OCI-LY1 (cell line): ENCODE results near the gene MED26.

Experiments
- H2AFZ ChIP-seq: fragments of 200-600 bp; sonication (generic), shearing (Covaris generic); 2 replicates; pipeline ENCODE4 v1.6.0; 2014; ENCODE audit warnings: antibody characterized with exemption, mild to moderate bottlenecking, low read length
- H3F3A ChIP-seq: fragments of 200-600 bp; sonication (generic), shearing (Covaris generic); 2 replicates; pipeline ENCODE4 v1.6.0; 2014; ENCODE audit warnings: mild to moderate bottlenecking, antibody characterized with exemption, low read length, moderate library complexity; ENCODE audit not compliant: insufficient read depth
- H3K27ac ChIP-seq: fragments of 200-600 bp; sonication (generic); 2 replicates; pipeline ENCODE4 v1.5.1; 2014; ENCODE audit warnings: low read length, mixed run types, mild to moderate bottlenecking, low read depth; ENCODE audit not compliant: poor library complexity, severe bottlenecking
- H3K27me3 ChIP-seq: fragments of 200-600 bp; sonication (generic); 2 replicates; pipeline ENCODE4 v1.6.0; 2014; ENCODE audit warnings: antibody characterized with exemption, mild to moderate bottlenecking, low read length, moderate library complexity; ENCODE audit not compliant: insufficient read depth
- H3K36me3 ChIP-seq: fragments of 200-600 bp; sonication (generic); 2 replicates; pipeline ENCODE4 v1.6.1; 2014; ENCODE audit warnings: mild to moderate bottlenecking, antibody characterized with exemption, low read length, moderate library complexity, mixed read lengths; ENCODE audit not compliant: insufficient read depth
- H3K4me1 ChIP-seq: fragments of 200-600 bp; sonication (generic); 2 replicates; pipeline ENCODE4 v1.5.1; 2014; ENCODE audit warnings: mild to moderate bottlenecking, low read length, moderate library complexity; ENCODE audit not compliant: insufficient read depth, severe bottlenecking
- H3K4me2 ChIP-seq: fragments of 200-600 bp; sonication (generic), shearing (Covaris generic); 2 replicates; pipeline ENCODE4 v1.6.1; 2014; ENCODE audit warnings: low read length
- H3K4me3 ChIP-seq: fragments of 200-600 bp; sonication (generic); 2 replicates; pipeline ENCODE4 v1.5.1; 2014; ENCODE audit warnings: low read length, low read depth, mild to moderate bottlenecking, mixed read lengths; ENCODE audit not compliant: poor library complexity, severe bottlenecking
- H3K79me2 ChIP-seq: fragments of 200-600 bp; shearing (Covaris generic); 2 replicates; pipeline ENCODE4 v1.6.1; 2016; ENCODE audit warnings: mixed run types, low read length, mixed read lengths; ENCODE audit not compliant: insufficient read depth
- H3K9ac ChIP-seq: fragments of 200-600 bp; sonication (generic), shearing (Covaris generic); 2 replicates; pipeline ENCODE4 v1.6.1; 2014; ENCODE audit warnings: mild to moderate bottlenecking, low read length, mixed read lengths
- H3K9me2 ChIP-seq: fragments of 200-600 bp; sonication (generic), shearing (Covaris generic); 2 replicates; pipeline ENCODE4 v1.6.1; 2014; ENCODE audit warnings: low read depth, mild to moderate bottlenecking, low read length, mixed read lengths
- H3K9me3 ChIP-seq: fragments of 200-600 bp; shearing (Covaris generic); 2 replicates; pipeline ENCODE4 v1.6.1; 2014; ENCODE audit warnings: low read length, mixed read lengths
- H4K20me1 ChIP-seq: fragments of 200-600 bp; sonication (generic), shearing (Covaris generic); 2 replicates; pipeline ENCODE4 v1.6.0; 2016; ENCODE audit warnings: mild to moderate bottlenecking, low read length; ENCODE audit not compliant: insufficient read depth
- CTCF ChIP-seq: fragments of 200-600 bp; sonication (generic), shearing (Covaris generic); IDR thresholded peaks from 2 replicates; pipeline ENCODE4 v1.5.1; 2017; ENCODE audit warnings: mild to moderate bottlenecking, antibody characterized with exemption, low read length, moderate library complexity, mixed read lengths
- EZH2 ChIP-seq: fragments of 200-600 bp; sonication (generic), shearing (Covaris generic); IDR thresholded peaks from 2 replicates; pipeline ENCODE4 v1.8.0; 2017; ENCODE audit warnings: borderline replicate concordance, mixed run types, mild to moderate bottlenecking, antibody characterized with exemption, low read length, moderate library complexity, mixed read lengths

Gene MED26

GRCh38 chr19:16542910-16543472, 85.0 kb downstream of the MED26 start:
- H3K27ac ChIP-seq = peak overlapping the region; percentile 80
- H4K20me1 ChIP-seq = no peaks in the 10 kb centered on the region
- H3K36me3 ChIP-seq = peaks cover 32% of the 10 kb centered on the region
- H3K27me3 ChIP-seq = no peaks in the 10 kb centered on the region
- peaks cover 53% of the 10 kb centered on the region for H3K79me2 ChIP-seq
- no peaks in the 10 kb centered on the region for H3K9me3 ChIP-seq
- TF ChIP-seq CTCF (no peak), EZH2 (no peak)
- H3F3A ChIP-seq = 0 out of 2 replicates have a peak, but pooled peaks cover 6% of the 10 kb centered on the region
- no peak overlapping the region for H2AFZ ChIP-seq
- H3K4me2 ChIP-seq = peak overlapping the region; percentile 72
- H3K4me3 ChIP-seq = peak overlapping the region; percentile 98
- H3K4me1 ChIP-seq = peaks cover 37% of the 10 kb centered on the region
- peak overlapping the region; percentile 98 for H3K9ac ChIP-seq
- H3K9me2 ChIP-seq = no peaks in the 10 kb centered on the region

- TF ChIP-seq EZH2 = no peak
- 0 out of 2 replicates have a peak, but pooled peaks have one; percentile 4 for TF ChIP-seq CTCF
- no peak within 1 kb of the TSS for H2AFZ ChIP-seq
- H3K36me3 ChIP-seq = peaks cover 40% of the 10 kb centered on the region
Observed at GRCh38 chr19:16542045-16542909, 85.7 kb downstream of the MED26 start, which contains the start of gene CHERP. Gene CHERP (minus strand): TSS chr19:16542437. CDS start chr19:16542378, 59 bp downstream.

GRCh38 chr19:16541526-16542044, 86.4 kb downstream of the MED26 start:
- H3K27ac ChIP-seq = peak overlapping the region; percentile 11
- H3K79me2 ChIP-seq = peaks cover 63% of the 10 kb centered on the region
- no peaks in the 10 kb centered on the region for H3K27me3 ChIP-seq
- TF ChIP-seq CTCF (no peak), EZH2 (no peak)
- peak overlapping the region; percentile 98 for H3K4me3 ChIP-seq
- no peak overlapping the region for H2AFZ ChIP-seq
- peak overlapping the region; percentile 99 for H3K4me2 ChIP-seq
- H3K36me3 ChIP-seq = peaks cover 43% of the 10 kb centered on the region
- no peaks in the 10 kb centered on the region for H3K9me3 ChIP-seq
- H4K20me1 ChIP-seq = no peaks in the 10 kb centered on the region
- 0 out of 2 replicates have a peak, but pooled peaks cover 6% of the 10 kb centered on the region for H3F3A ChIP-seq
- H3K4me1 ChIP-seq = peaks cover 37% of the 10 kb centered on the region
- H3K9me2 ChIP-seq = no peaks in the 10 kb centered on the region
- peak overlapping the region; percentile 98 for H3K9ac ChIP-seq

More at GRCh38 chr19:16542045-16542909, 85.7 kb downstream of the MED26 start, which contains the start of gene CHERP:
- Histone ChIP-seq H3K27ac (peak within 1 kb of the TSS; percentile 80), H3K9me3 (no peaks in the 10 kb centered on the region), H4K20me1 (no peaks in the 10 kb centered on the region), H3K4me3 (peak within 1 kb of the TSS; percentile 98), H3K9me2 (no peaks in the 10 kb centered on the region), H3K4me2 (peak within 1 kb of the TSS; percentile 99), H3K27me3 (no peaks in the 10 kb centered on the region), H3K4me1 (peaks cover 37% of the 10 kb centered on the region), H3K79me2 (peaks cover 60% of the 10 kb centered on the region), H3K9ac (peak within 1 kb of the TSS; percentile 98), H3F3A (0 out of 2 replicates have a peak, but pooled peaks cover 6% of the 10 kb centered on the region)
